ENCODE results near the gene PCED1B.
"Not testable (repeated sequence)": the region's sequence is repeated elsewhere in the genome, so short reads cannot be mapped to it uniquely, and the experiment has no call there.

The PCED1B gene

GRCh38 chr12:47182164-47182938 is 102.9 kb downstream of the PCED1B start:
- DNase-seq, result not testable (repeated sequence)

- no peak for DNase-seq
These were observed 104.8 kb downstream of the PCED1B start for GRCh38 chr12:47184229-47184628.

- no peak for DNase-seq
These were observed 105.4 kb downstream of the PCED1B start for GRCh38 chr12:47184813-47185212.

DNA sequence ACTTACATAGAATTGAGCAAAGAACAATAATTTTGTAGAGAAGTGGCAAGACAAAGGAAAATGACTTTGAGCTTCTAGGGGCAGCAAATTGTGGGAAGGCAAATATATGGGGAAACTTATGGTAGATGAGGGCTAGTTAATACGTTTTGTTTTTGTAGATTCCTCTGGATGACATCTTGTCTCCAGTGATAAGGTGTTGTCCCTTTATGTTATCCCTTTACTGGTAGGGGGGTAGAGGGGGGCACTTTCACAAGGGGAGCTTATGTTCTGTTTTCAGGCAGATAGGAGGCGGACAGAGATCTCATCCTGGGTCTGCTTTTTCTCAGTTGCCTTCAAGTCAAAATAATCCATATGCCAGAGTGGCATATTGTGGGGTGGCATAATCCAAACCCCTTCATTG is 106.8 kb downstream of the PCED1B start:
- DNase-seq, result no peak

DNA sequence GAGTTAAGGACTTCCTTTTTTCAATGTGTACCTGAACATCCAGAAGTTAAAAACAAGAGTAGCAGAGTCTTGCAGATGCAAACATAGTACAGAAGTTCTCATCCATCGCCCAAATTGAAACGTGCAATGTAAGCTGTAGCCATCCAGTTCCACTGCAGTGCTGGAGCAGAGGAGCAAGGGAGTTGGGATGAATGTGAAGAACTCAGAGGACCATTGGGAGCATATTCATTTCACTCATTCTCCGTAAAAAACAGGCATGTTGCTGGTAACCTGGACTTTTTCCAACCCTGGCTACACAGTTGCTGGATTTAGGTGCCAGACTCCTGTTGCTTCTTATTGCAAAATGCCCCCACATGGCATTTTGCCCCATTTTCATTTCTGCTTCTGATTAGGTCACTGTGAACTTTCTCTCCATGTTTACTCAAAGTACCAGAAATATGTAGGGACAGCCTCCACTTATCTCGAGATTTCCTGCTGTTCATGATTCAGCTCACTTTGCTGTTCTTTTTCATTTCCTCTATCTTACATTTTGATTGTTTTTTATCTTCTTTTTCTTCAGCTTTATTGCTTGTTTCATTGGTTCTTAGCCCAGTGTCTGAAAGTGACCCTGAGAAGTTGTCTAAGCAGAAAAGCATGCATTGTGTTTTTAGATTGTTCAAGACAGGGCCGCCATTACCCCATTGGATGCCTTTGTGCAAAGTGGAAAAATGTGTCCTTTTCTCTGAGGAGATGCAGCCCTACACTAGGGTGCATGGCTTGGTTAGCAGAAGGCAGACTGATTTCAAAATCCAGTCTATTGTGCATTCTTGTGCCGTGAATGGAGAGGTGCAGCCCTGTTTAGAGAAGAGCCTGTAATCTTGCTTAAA is 109.4 kb downstream of the PCED1B start:
- no peak for DNase-seq

GRCh38 chr12:47189728-47190127 is 110.3 kb downstream of the PCED1B start:
- peak; percentile 27 for DNase-seq

DNA sequence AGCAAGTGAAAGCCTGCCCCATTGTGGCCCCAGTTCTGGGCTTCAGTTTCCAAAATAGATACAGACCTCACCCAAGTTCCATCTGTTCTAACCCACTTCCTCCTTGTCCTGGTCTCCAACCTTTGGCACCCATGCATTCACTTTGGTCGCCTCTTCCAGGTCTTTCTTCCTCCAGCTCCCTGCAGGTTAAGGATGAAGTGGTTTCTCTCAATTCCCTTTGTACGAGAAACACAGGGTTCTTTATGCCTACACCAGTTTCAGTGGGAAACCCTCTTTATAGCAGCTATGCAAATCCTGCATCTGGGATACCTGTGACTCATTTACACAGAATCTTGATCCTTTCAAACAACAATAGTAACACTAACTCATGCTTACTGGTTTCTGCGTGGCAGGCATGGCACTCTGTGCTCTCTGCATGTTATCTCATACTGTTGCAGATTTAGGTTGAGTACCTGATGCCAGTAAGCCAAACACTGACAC is 110.9 kb downstream of the PCED1B start:
- DNase-seq, result no peak

DNA sequence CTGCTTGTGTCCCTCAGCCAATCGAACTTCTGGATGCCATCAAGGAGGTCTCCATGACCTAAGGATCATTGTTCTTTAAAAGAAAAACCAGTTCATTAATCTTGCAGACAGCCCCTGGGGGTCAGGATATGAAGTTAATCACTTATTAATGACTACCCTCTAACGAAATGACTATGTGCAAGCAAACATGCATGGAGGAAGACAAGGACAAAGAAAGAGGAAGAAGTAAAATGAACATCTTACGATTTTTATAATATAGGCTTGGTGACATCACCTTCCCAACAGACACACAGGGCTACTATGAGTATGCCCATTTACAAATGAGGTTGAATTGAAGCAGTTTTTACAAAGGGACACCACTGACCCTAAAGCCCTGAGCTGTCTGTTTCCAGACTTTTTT is 111.5 kb downstream of the PCED1B start:
- no peak for DNase-seq

GRCh38 chr12:47192051-47192450 is 112.6 kb downstream of the PCED1B start:
- no peak for DNase-seq

- DNase-seq, result no peak
These were observed 113.6 kb downstream of the PCED1B start for GRCh38 chr12:47193066-47193465.

- no peak for DNase-seq
These were observed 115.1 kb downstream of the PCED1B start for GRCh38 chr12:47194501-47194900.

DNA sequence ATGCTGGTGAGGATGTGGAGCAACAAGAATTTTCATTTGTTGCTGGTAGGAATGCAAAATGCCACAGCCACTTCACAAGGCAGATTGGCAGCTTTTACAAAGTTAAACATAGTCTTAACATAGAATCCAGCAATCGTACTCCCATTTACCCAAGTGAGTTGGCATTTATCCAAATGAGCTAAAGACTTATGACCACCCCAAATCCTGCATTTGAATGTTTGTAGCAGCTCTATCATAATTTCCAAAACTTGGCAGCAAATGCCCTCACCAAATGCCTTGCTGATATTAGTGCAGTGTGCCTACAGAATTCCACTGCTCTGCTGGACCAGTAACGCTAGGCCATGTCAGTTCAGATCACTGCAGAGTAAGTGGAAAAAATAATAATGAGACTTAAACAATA is 121.0 kb downstream of the PCED1B start:
- no peak for DNase-seq

DNA sequence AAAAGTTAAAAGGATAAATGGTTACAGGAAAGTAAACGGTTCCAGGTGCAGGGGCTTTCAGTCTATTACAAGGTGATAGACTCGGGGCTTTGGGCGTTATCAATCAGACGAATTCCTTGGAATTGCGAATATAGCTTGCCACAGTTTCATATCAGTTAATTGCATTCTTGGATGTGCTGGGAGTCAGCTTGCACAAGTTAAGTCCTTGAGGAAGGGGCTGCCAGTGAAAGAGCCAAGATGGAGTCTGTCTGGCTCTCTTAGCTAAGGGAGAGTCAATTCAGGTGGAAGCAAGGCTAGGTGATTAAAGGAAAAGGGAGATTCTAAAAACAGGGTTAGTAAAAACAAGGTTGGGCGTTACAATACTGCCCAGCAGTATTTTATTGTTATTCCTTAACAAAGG is 121.8 kb downstream of the PCED1B start:
- DNase-seq, result not testable (repeated sequence)

- DNase-seq, result no peak
These were observed 122.8 kb downstream of the PCED1B start for GRCh38 chr12:47202176-47202575.

DNA sequence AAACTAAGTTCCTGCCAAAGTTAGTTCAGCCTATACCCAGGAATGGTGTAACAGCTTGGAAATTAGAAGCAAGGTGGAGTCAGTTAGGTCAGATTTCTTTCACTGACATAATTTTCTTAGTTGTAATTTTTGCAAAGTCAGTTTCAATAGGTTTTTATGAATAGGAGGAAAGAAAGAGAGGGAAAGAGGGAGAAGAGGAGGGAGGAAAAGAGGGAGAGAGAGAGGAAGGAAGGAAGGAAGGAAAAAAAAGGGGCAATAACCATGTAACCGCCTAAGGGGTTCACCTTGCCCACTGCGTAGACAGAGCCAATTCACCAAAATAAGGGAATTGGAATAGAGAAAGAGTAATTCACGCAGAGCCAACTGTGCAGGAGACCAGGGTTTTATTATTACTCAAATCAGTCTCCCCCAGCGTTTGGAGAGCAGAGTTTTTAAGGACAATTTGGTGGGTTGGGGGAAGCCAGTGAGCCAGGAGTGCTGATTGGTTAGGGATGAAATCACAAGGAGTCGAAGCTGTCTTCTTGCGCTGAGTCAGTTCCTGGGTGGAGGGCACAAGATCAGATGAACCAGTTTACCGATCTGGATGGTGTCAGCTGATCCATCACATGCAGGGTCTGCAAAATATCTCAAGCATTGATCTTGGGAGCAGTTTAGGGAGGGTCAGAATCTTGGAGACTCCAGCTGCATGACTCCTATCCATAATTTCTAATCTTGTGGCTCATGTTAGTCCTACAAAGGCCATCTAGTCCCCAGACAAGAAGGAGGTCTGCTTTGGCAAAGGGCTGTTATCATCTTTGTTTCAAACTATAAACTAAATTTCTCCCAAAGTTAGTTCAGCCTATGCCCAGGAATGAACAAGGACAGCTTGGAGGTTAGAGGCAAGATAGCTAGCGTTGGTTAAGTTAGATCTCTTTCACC is 126.4 kb downstream of the PCED1B start:
- no peak for DNase-seq

DNA sequence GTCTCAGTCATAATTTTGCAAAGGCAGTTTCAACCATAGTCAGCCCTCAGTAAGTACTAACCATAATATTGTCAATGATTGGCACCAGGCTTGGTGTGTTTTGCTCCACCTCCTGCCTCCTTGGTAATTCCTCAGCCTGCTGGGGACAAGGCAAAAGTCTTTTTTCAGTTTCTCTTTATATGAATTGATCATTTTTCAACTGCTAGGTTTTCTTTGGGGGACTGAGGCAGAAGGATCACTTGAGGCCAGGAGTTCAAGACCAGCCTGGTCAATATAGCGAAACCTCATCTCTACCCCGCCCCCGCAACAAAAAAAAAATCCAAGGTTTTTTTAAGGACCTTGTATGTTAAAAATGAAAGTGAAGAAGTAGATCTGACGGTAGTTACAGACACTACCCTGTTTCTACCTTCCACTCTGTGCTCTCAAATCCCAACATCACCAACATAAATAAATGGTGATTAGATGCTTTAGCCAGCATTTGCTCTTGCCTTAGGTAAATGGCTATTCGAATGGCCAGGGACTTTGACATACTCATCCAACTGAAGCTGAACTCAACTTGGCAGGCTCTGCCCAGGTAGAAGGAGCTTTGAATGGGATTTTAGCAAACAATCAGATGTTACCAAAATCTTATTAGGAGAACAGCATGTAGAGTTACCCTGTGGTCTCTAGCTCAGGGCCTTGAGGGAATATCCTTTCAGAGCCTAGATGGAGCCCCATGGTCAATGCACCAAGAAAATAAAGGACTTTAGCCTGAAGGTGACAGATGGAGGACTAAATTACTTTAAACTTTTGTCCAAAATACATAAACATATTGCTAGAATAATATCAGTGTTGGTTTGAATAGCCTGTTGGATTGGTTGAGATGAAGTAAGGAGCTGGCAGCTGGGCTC is 127.3 kb downstream of the PCED1B start:
- DNase-seq, result no peak

GRCh38 chr12:47207340-47207717 is 127.9 kb downstream of the PCED1B start:
- DNase-seq, result peak; percentile 25

DNA sequence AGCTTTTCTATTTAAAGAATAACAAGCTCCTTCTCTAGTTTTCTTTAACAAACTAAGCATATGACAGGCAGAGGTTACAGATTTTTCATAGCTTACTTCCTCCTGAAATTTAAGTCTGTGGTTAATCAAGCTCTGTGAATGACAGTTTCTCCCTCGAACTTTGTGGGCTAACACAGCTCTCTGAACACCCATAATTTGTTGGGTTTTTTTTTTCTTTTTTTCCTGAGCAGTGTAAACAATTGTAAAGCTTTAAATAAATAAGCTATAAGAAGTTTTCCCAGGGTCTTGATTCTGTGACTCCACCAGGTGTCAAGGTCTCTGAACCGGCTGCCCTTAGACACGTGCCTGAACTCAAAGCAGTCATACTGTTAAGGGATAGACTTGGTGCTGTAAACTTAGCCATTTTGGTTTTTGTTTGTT is 128.4 kb downstream of the PCED1B start:
- no peak for DNase-seq

DNA sequence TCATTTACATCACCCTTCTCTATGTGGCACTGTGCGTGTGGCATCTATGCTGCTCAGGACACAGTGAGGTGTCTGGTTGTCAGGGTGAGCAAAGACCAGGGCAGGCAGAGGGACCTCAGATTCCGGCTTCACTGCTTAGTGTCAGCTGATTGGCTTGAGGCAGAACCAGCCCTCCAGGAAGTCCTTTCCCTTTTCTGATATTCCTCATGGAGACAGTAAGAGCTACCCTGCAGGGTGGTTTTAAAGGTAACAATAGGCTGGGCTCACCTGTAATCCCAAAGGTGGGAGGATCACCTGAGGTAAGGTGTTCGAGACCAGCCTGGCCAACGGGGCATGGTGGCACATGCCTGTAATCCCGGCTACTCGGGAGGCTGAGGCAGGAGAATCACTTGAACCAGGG is 129.6 kb downstream of the PCED1B start:
- no peak for DNase-seq

- no peak for DNase-seq
These were observed 131.4 kb downstream of the PCED1B start for GRCh38 chr12:47210776-47211175.

- no peak for DNase-seq
These were observed 133.2 kb downstream of the PCED1B start for GRCh38 chr12:47212701-47213039.

DNA sequence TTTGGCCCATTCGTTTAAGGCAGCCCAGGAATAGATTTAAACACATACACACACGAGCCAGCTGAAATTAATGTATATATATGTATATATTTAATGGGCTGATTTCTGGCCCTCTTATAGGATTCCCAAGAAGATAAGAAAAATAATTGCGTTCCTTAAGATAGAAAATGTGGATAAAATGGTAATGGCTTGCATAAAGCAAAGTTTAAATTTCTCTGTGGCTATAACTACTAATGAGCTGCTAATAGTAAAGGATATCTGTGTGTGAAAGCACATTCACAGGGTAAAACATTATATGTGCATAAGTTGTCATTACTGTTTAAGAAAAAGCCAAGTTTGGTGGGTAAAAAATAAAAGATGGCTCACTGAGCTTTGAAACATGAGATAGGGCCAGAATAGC is 134.0 kb downstream of the PCED1B start:
- DNase-seq, result no peak

All from NCI-H510A treated with DMSO at 0.1 percent for 48 hours (cell line).